ENCODE results near the gene FOXJ2. TPM values are rescaled to one million over a fixed set of nuclear protein-coding genes. Genes with fewer than 3 reads are reported as not detected.
"Not testable (repeated sequence)": the region's sequence is repeated elsewhere in the genome, so short reads cannot be mapped to it uniquely, and the experiment has no call there.

The FOXJ2 gene
- total and polyA plus RNA-seq, 3 donors from 2014 or later = 13.5 to 29.1 (median 25.3) TPM

GRCh38 chr12:8081251-8081920 is 48.9 kb downstream of the FOXJ2 start:
- intact Hi-C loops (cut with DNase I; ENCODE audit: low total_unique reads) = no loop called here
- peak; percentile 50 for DNase-seq
- WGBS, 2 donors = 0 to 1% methylated on average over 15 of the region's 15 CpGs

GRCh38 chr12:8082808-8083100 is 50.2 kb downstream of the FOXJ2 start:
- no peak for DNase-seq
- 1 to 2% methylated on average over 4 of the region's 4 CpGs for WGBS, 2 donors
- Histone ChIP-seq H3K9me3 (no peaks in the 10 kb centered on the region), H3K27me3 (no peaks in the 10 kb centered on the region), H3K4me3 (peak overlapping the region; percentile 84 to 94), H3K27ac (peak overlapping the region; percentile 87 to 95), H3K36me3 (ENCODE audit: low read depth, missing control alignments) (no peaks in the 10 kb centered on the region), H3K4me1 (peaks cover 14% of the 10 kb centered on the region)
- intact Hi-C loops (cut with DNase I; ENCODE audit: low total_unique reads) = no loop called here
- no peak for TF ChIP-seq POLR2A (IDR thresholded peaks at IDR 0.05)
- no peak for TF ChIP-seq CTCF (IDR thresholded peaks at IDR 0.05)

More at GRCh38 chr12:8081251-8081920, 48.9 kb downstream of the FOXJ2 start:
- H3K4me1 ChIP-seq = peaks cover 14% of the 10 kb centered on the region
- H3K27me3 ChIP-seq = no peaks in the 10 kb centered on the region
- no peaks in the 10 kb centered on the region for H3K9me3 ChIP-seq
- H3K36me3 ChIP-seq (ENCODE audit: low read depth, missing control alignments) = no peaks in the 10 kb centered on the region
- TF ChIP-seq POLR2A (IDR thresholded peaks at IDR 0.05) = no peak
- TF ChIP-seq CTCF (IDR thresholded peaks at IDR 0.05) = no peak
- peak overlapping the region; percentile 84 to 94 for H3K4me3 ChIP-seq
- H3K27ac ChIP-seq = peak overlapping the region; percentile 87 to 95

- H3K36me3 ChIP-seq (ENCODE audit: low read depth, missing control alignments); H3K27me3 ChIP-seq; H3K27ac ChIP-seq; H3K9me3 ChIP-seq; H3K4me3 ChIP-seq; DNase-seq; intact Hi-C loops (cut with DNase I; ENCODE audit: low total_unique reads): not testable (repeated sequence)
- 51 to 58% methylated on average over 3 of the region's 3 CpGs for WGBS, 2 donors
- H3K4me1 ChIP-seq = peaks cover 14% of the 10 kb centered on the region
These were observed 51.8 kb downstream of the FOXJ2 start for GRCh38 chr12:8084351-8084750.

- TF ChIP-seq POLR2A (IDR thresholded peaks at IDR 0.05) (no peak), CTCF (IDR thresholded peaks at IDR 0.05) (no peak)
- Histone ChIP-seq H3K27me3 (no peaks in the 10 kb centered on the region), H3K36me3 (ENCODE audit: low read depth, missing control alignments) (no peaks in the 10 kb centered on the region), H3K4me1 (peaks cover 6% of the 10 kb centered on the region), H3K27ac (no peak overlapping the region), H3K9me3 (no peaks in the 10 kb centered on the region), H3K4me3 (no peak overlapping the region)
- WGBS, 2 donors = 83 to 94% methylated on average over 2 of the region's 2 CpGs
- no peak for DNase-seq
- intact Hi-C loops (cut with DNase I; ENCODE audit: low total_unique reads) = no loop called here
These were observed 55.1 kb downstream of the FOXJ2 start for GRCh38 chr12:8087666-8088065.

- H3K9me3 ChIP-seq = no peaks in the 10 kb centered on the region
- intact Hi-C loops (cut with DNase I; ENCODE audit: low total_unique reads) = no loop called here
- H3K27ac ChIP-seq = no peak overlapping the region
- H3K4me1 ChIP-seq = no peaks in the 10 kb centered on the region
- no peak overlapping the region for H3K4me3 ChIP-seq
- H3K27me3 ChIP-seq = no peaks in the 10 kb centered on the region
- DNase-seq = no peak
- WGBS, 2 donors = 68 to 77% methylated on average over 3 of the region's 3 CpGs
- TF ChIP-seq CTCF (IDR thresholded peaks at IDR 0.05) (no peak), POLR2A (IDR thresholded peaks at IDR 0.05) (no peak)
- no peaks in the 10 kb centered on the region for H3K36me3 ChIP-seq (ENCODE audit: low read depth, missing control alignments)
These were observed 56.1 kb downstream of the FOXJ2 start for GRCh38 chr12:8088574-8088973.

GRCh38 chr12:8089277-8089676 is 56.8 kb downstream of the FOXJ2 start:
- DNase-seq; H3K4me1 ChIP-seq; H3K27ac ChIP-seq; intact Hi-C loops (cut with DNase I; ENCODE audit: low total_unique reads); H3K36me3 ChIP-seq (ENCODE audit: low read depth, missing control alignments); H3K27me3 ChIP-seq; H3K4me3 ChIP-seq; H3K9me3 ChIP-seq: not testable (repeated sequence)
- 90 to 92% methylated on average over 11 of the region's 11 CpGs for WGBS, 2 donors
